ENCODE measurements around the gene LDLRAD2.

DNA sequence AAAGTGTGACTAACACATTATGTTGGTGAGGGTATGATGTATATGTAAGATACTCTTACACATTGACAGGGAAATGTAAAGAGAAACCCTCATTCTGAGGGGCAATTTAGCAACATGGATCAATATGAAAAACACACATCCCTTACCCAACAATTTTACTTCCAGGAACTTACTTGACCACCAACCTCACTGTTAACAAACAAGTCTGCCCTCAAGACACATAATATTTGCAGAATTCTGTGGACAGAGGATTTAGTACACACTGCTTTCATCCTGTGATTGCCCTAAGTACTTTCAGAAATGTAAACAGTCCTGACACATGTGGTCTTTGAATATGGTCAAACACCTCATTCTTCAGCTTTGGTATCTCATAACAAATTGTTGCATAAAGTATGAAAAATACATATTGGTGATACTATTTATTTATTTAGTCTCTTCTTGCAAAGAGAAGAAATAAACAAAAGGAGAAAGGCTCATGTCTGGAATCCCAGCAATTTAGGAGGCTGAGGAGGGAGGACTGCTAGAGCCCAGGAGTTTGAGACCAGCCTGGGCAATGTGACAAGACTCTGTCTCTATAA lies 36.0 kb upstream of the LDLRAD2 start:
- TF ChIP-seq, protein P1, sequence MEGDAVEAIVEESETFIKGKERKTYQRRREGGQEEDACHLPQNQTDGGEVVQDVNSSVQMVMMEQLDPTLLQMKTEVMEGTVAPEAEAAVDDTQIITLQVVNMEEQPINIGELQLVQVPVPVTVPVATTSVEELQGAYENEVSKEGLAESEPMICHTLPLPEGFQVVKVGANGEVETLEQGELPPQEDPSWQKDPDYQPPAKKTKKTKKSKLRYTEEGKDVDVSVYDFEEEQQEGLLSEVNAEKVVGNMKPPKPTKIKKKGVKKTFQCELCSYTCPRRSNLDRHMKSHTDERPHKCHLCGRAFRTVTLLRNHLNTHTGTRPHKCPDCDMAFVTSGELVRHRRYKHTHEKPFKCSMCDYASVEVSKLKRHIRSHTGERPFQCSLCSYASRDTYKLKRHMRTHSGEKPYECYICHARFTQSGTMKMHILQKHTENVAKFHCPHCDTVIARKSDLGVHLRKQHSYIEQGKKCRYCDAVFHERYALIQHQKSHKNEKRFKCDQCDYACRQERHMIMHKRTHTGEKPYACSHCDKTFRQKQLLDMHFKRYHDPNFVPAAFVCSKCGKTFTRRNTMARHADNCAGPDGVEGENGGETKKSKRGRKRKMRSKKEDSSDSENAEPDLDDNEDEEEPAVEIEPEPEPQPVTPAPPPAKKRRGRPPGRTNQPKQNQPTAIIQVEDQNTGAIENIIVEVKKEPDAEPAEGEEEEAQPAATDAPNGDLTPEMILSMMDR (IDR thresholded peaks at IDR 0.05), result no peak
- no peak for TF ChIP-seq POLR2A (IDR thresholded peaks at IDR 0.05)

Measured in thyroid gland (tissue), 4 donors.